NB4 (cell line): Measurements from ENCODE around the gene DGKD.

Experiments used
- POLR2A ChIP-seq: IDR thresholded peaks from 2 replicates; pipeline ENCODE4 v1.6.1; 2011; ENCODE audit warnings: mild to moderate bottlenecking; ENCODE audit not compliant: insufficient read length; ENCODE audit errors: extremely low read depth
- TF ChIP-seq, protein P1 (sequence below): IDR thresholded peaks from 2 replicates; pipeline ENCODE4 v1.6.1; 2011; ENCODE audit warnings: low read depth, low read length
- TF ChIP-seq, protein P2 (sequence below): IDR thresholded peaks from one replicate; pipeline ENCODE4 v1.5.1; 2012; ENCODE audit warnings: low read depth, low read length

DNA sequence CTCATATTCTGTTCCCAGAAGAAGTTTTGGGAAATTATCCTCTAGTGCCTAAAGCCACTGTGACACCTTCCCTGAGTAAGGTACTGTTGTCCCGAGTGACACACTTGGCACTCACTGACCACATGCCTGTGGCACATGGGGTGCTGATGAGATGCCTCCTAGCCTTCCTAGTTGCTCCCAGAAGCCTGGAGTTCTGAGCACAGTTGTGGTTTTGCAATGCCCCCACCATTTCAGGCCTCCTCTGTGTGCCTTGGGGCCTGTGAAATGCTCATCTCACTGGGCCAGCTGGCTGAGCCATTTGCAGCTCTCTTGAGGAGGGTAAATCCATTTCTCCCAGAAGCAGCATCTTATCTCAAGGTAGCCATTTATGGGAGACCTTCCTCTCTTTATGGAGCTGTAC is 91.8 kb downstream of the DGKD start:
- TF ChIP-seq, protein P1, sequence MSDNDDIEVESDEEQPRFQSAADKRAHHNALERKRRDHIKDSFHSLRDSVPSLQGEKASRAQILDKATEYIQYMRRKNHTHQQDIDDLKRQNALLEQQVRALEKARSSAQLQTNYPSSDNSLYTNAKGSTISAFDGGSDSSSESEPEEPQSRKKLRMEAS: no peak
- TF ChIP-seq, protein P2, sequence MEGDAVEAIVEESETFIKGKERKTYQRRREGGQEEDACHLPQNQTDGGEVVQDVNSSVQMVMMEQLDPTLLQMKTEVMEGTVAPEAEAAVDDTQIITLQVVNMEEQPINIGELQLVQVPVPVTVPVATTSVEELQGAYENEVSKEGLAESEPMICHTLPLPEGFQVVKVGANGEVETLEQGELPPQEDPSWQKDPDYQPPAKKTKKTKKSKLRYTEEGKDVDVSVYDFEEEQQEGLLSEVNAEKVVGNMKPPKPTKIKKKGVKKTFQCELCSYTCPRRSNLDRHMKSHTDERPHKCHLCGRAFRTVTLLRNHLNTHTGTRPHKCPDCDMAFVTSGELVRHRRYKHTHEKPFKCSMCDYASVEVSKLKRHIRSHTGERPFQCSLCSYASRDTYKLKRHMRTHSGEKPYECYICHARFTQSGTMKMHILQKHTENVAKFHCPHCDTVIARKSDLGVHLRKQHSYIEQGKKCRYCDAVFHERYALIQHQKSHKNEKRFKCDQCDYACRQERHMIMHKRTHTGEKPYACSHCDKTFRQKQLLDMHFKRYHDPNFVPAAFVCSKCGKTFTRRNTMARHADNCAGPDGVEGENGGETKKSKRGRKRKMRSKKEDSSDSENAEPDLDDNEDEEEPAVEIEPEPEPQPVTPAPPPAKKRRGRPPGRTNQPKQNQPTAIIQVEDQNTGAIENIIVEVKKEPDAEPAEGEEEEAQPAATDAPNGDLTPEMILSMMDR: no peak
- no peak for TF ChIP-seq POLR2A
